Thyroid gland (tissue), 4 donors: ENCODE measurements around the gene SCARF1. TPM values are rescaled to one million over a fixed set of nuclear protein-coding genes. Genes with fewer than 3 reads are reported as not detected.

ENCODE experiments used
- DNase-seq, 2 donors: peaks; one replicate each; pipeline ENCODE4 v3.0.0-alpha.2; 2019
- H3K27ac ChIP-seq, 3 donors: fragments of 200-600 bp; sonication (generic); 1 replicate in 2 of 3; 2 replicates in 1 of 3; pipeline ENCODE4 v1.5.1; 2016 to 2019; ENCODE audit warnings: mild to moderate bottlenecking in 1 of 3, moderate library complexity in 1 of 3
- H3K27me3 ChIP-seq: fragments of 200-600 bp; sonication (generic); one replicate; pipeline ENCODE4 v1.5.1; 2019
- H3K36me3 ChIP-seq, 2 donors: fragments of 200-600 bp; sonication (generic); one replicate each; pipeline ENCODE4 v1.5.1; 2016 to 2019
- H3K4me1 ChIP-seq, 2 donors: fragments of 200-600 bp; sonication (generic); one replicate each; pipeline ENCODE4 v1.5.1; 2017 to 2019
- H3K4me3 ChIP-seq, 3 donors: fragments of 200-600 bp; sonication (generic); replicated peaks in 1 of 3; 1 replicate in 2 of 3; 2 replicates in 1 of 3; pipeline ENCODE4 v1.5.1; 2016; ENCODE audit warnings: mild to moderate bottlenecking in 1 of 3
- H3K9me3 ChIP-seq: fragments of 200-600 bp; sonication (generic); one replicate; pipeline ENCODE4 v1.5.1; 2017
- POLR2A ChIP-seq, 2 donors: fragments of 450-650 bp; IDR thresholded peaks; one replicate each; pipeline ENCODE4 v1.6.1; 2017; ENCODE audit warnings: antibody characterized with exemption in 2 of 2, mild to moderate bottlenecking in 2 of 2, moderate library complexity in 1 of 2
- WGBS, 2 donors: methylation state at CpG; one replicate each; pipeline ENCODE4 v1.1.5; 2017; 5-methylcytosine and 5-hydroxymethylcytosine counted together
- intact Hi-C: fragments of 100-400 bp; cut with DNase I; formaldehyde crosslinking; loops from one replicate; pipeline ENCODE4 v1.15.1; 2023
- total RNA-seq, 4 donors: library from RNA; depleted of rRNA; stranded (reverse); fragments of >200 nt; gene quantifications; one replicate each; pipeline ENCODE4 v1.2.3, GENCODE V29; 2016
- TF ChIP-seq, protein P1 (sequence below), 6 experiments: fragments of 200-600 bp in 3 of 6; fragments of 450-650 bp in 3 of 6; sonication (generic) in 3 of 6; IDR thresholded peaks; one replicate each; pipeline ENCODE4 v1.5.1; 2016 to 2019; ENCODE audit warnings: antibody characterized with exemption in 6 of 6, mild to moderate bottlenecking in 2 of 6, inconsistent platforms in 1 of 6, moderate library complexity in 1 of 6

The SCARF1 gene
- total RNA-seq, 4 donors from 2014 or later = 31.6 to 52.0 (median 35.5) TPM

- Histone ChIP-seq H3K4me1 (peaks cover 15 to 29% of the 10 kb centered on the region in 2 donors), H3K27me3 (no peaks in the 10 kb centered on the region), H3K4me3 (peak within 1 kb of the TSS; percentile 67 to 78 (median 75)), H3K36me3 (no peaks in the 10 kb centered on the region), H3K27ac (peak within 1 kb of the TSS; percentile 86 to 96 (median 95)), H3K9me3 (no peaks in the 10 kb centered on the region)
- TF ChIP-seq POLR2A (IDR thresholded peaks at IDR 0.05) = no peak
- WGBS, 2 donors = 0 to 1% methylated on average over 25 to 30 of the region's 95 CpGs
- intact Hi-C loops = no loop called here
- DNase-seq = peak; percentile 82 to 83
Observed at GRCh38 chr17:1627982-1628855, 17.3 kb downstream of the SCARF1 start, which contains the start of gene SLC43A2. Gene SLC43A2 (minus strand): TSS chr17:1628834. CDS start chr17:1627874, 960 bp downstream.

DNA sequence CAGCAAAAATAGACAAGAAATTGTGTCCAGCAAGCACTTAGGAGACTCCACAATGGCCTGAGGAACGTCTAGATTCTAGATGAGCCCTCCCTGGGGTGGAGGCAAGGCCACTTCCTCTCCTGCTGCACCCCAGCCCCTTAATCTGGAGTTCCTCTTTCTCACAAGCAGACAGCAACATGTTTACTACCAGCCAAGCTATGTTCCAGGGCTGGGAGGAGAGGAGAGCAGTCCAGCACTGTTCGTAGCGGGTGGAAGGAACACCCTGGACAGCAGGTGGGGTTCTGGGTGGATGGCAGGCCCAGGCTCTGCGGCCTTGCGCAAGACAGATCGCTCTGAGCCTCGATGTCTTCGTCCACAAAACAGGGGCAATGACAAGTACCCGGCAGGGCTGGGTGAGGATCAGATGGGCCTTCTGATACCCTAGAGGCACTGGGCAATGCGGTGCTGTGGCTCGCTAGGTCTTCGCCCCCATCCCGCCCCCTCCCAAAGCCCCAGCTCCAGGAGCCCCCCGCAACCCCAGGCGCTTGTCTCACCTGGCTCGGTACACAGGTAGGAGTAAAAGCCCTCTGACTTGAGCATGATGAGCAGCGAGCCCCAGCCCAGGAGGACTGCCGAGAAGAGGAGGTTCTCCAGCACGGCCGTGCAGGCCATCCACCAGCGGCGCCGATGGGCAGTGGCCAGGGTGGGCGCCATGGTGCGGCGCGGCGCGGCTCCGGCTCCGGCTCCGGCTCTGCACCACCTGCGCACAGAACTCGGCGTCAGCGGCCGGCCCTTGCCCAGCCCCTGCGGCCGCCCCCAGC lies 18.1 kb downstream of the SCARF1 start:
- no peak for TF ChIP-seq POLR2A (IDR thresholded peaks at IDR 0.05)
- TF ChIP-seq, protein P1, sequence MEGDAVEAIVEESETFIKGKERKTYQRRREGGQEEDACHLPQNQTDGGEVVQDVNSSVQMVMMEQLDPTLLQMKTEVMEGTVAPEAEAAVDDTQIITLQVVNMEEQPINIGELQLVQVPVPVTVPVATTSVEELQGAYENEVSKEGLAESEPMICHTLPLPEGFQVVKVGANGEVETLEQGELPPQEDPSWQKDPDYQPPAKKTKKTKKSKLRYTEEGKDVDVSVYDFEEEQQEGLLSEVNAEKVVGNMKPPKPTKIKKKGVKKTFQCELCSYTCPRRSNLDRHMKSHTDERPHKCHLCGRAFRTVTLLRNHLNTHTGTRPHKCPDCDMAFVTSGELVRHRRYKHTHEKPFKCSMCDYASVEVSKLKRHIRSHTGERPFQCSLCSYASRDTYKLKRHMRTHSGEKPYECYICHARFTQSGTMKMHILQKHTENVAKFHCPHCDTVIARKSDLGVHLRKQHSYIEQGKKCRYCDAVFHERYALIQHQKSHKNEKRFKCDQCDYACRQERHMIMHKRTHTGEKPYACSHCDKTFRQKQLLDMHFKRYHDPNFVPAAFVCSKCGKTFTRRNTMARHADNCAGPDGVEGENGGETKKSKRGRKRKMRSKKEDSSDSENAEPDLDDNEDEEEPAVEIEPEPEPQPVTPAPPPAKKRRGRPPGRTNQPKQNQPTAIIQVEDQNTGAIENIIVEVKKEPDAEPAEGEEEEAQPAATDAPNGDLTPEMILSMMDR (IDR thresholded peaks at IDR 0.05) = no peak
- Histone ChIP-seq H3K36me3 (no peaks in the 10 kb centered on the region), H3K4me3 (peak overlapping the region; percentile 67 to 78 (median 75)), H3K9me3 (no peaks in the 10 kb centered on the region), H3K27ac (peak overlapping the region; percentile 86 to 96 (median 95)), H3K27me3 (no peaks in the 10 kb centered on the region), H3K4me1 (peaks cover 15 to 29% of the 10 kb centered on the region in 2 donors)
- intact Hi-C loops = no loop called here
- peak; percentile 29 to 34 for DNase-seq
- 38 to 72% methylated on average over 6 to 15 of the region's 39 CpGs for WGBS, 2 donors

DNA sequence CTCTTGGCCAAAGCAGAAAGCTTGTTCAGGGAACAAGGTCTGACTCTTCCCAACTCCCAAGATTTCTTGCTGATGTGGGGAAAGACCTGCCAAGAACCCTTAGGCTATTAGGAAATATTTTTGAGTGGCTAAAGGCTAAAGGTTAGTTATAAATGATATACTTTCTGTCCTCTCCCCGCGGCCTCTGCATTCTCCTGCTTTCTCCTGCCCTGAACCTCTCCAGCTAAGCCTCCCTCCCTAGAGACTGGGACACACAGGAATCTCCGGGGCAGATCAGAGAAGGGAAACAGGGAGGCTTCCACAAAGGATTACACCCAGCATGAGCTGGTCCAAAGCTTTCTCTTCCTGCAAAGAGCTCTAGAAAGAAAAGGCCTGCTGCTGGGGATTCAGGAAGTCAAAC lies 19.2 kb downstream of the SCARF1 start:
- H3K27ac ChIP-seq = peak overlapping the region; percentile 8 to 96 (median 95)
- TF ChIP-seq, protein P1 (IDR thresholded peaks at IDR 0.05) = no peak
- TF ChIP-seq POLR2A (IDR thresholded peaks at IDR 0.05) = no peak
- peaks cover 15 to 29% of the 10 kb centered on the region in 2 donors for H3K4me1 ChIP-seq
- intact Hi-C loops = no loop called here
- H3K4me3 ChIP-seq = no peak overlapping the region
- H3K36me3 ChIP-seq = no peaks in the 10 kb centered on the region
- H3K27me3 ChIP-seq = no peaks in the 10 kb centered on the region
- WGBS, 2 donors = 54 to 58% methylated on average over 3 of the region's 3 CpGs
- DNase-seq = no peak
- H3K9me3 ChIP-seq = no peaks in the 10 kb centered on the region

- H3K4me1 ChIP-seq = peaks cover 15 to 29% of the 10 kb centered on the region in 2 donors
- H3K9me3 ChIP-seq = no peaks in the 10 kb centered on the region
- TF ChIP-seq POLR2A (IDR thresholded peaks at IDR 0.05) = no peak
- TF ChIP-seq, protein P1 (IDR thresholded peaks at IDR 0.05) = no peak
- intact Hi-C loops = no loop called here
- no peaks in the 10 kb centered on the region for H3K36me3 ChIP-seq
- H3K4me3 ChIP-seq = no peak overlapping the region
- DNase-seq = no peak
- 82 to 94% methylated on average over 6 of the region's 6 CpGs for WGBS, 2 donors
- H3K27me3 ChIP-seq = no peaks in the 10 kb centered on the region
- H3K27ac ChIP-seq = no peak overlapping the region
Observed at GRCh38 chr17:1625581-1625980, 20.0 kb downstream of the SCARF1 start.

DNA sequence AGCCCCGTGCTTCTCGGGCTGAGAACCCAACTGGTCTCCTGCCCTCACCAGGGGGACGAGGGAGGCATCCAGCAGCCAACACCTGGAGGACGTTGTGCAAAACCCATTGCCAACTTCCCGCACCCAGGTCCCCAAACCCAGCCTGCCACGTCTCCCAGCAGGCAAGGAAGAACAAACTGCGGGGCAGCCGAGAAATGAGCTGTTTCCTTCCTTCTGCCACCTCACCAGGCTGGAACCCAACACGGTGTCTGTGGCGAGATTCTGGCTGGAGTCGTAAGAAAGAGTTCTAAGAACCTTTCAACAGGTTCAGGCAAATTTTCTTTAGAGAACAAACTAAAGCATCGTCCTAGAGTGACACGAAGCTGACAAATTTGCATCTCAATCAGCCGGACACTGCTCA lies 20.5 kb downstream of the SCARF1 start:
- Histone ChIP-seq H3K4me3 (no peak overlapping the region), H3K27me3 (no peaks in the 10 kb centered on the region), H3K27ac (no peak overlapping the region), H3K36me3 (no peaks in the 10 kb centered on the region), H3K9me3 (no peaks in the 10 kb centered on the region), H3K4me1 (peaks cover 15 to 29% of the 10 kb centered on the region in 2 donors)
- no peak for DNase-seq
- TF ChIP-seq, protein P1 (IDR thresholded peaks at IDR 0.05) = no peak
- no peak for TF ChIP-seq POLR2A (IDR thresholded peaks at IDR 0.05)
- 91 to 93% methylated on average over 14 of the region's 14 CpGs for WGBS, 2 donors
- intact Hi-C loops = no loop called here
